ENCODE data around the gene GFER.
"Not testable (repeated sequence)": the region's sequence is repeated elsewhere in the genome, so short reads cannot be mapped to it uniquely, and the experiment has no call there.

Gene GFER

GRCh38 chr16:2005646-2006045, 21.7 kb downstream of the GFER start:
- DNase-seq (ENCODE audit: low read depth in 2 of 2, low spot score in 1 of 2), result no peak

DNA sequence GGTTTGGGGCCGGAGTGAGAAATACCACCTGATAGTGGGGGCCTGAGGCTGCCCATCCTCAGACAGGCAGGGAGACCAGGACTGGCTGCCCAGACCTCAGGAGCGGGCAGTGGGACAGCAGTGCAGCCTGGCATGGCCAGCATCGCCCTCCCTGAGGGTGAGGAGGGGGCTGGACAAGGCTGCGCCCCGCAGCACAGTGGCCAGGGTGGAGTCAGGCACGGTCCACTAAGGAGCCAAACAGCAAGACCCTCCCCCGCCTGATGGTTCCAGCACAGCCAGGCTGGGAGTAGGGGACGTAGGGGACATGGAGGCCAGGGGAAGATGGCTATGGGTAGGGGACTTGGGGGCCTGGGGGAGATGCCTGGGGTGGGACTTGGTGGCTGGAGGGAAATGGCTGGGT, 22.3 kb downstream of the GFER start:
- DNase-seq (ENCODE audit: low read depth in 2 of 2, low spot score in 1 of 2), result no peak

- no peak for DNase-seq (ENCODE audit: low read depth in 2 of 2, low spot score in 1 of 2)
These were observed 23.3 kb downstream of the GFER start for GRCh38 chr16:2007081-2007836.

GRCh38 chr16:2008009-2008526, 24.1 kb downstream of the GFER start:
- DNase-seq (ENCODE audit: low read depth in 2 of 2, low spot score in 1 of 2), result no peak

DNA sequence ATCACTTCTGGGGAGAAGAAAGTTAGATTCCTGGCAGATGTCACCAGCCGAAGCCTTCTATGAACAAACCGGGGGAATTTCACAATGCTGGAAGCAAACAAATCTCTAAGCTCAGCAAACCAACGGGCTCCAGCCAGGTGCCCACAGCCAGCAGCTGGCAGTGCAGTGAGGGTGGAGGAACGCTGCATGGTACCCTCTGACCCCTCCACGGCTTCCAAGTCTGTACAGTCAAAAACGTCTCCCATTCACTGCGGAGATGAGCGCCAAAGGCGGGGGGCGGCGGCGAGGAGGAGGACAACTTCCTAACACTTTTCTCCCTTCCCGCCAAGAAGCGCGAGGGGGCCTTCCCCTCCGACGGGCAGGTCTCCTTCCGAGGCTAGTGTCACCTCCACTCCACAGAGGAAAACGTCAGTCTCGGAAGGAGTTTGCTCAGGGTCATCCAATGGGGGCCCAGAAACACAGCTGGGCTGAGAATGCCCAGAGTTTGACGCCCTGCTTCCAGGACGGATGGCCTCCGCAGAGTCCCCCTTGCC, 24.7 kb downstream of the GFER start:
- no peak for DNase-seq (ENCODE audit: low read depth in 2 of 2, low spot score in 1 of 2)

GRCh38 chr16:2009164-2009711, 25.2 kb downstream of the GFER start:
- DNase-seq (ENCODE audit: low read depth in 2 of 2, low spot score in 1 of 2), result no peak

- DNase-seq (ENCODE audit: low read depth in 2 of 2, low spot score in 1 of 2), result peak; percentile 47 to 58
These were observed 26.0 kb downstream of the GFER start, which contains the start of gene ZNF598 for GRCh38 chr16:2009791-2010510. Gene ZNF598, minus strand, starts transcription at chr16:2009821.

DNA sequence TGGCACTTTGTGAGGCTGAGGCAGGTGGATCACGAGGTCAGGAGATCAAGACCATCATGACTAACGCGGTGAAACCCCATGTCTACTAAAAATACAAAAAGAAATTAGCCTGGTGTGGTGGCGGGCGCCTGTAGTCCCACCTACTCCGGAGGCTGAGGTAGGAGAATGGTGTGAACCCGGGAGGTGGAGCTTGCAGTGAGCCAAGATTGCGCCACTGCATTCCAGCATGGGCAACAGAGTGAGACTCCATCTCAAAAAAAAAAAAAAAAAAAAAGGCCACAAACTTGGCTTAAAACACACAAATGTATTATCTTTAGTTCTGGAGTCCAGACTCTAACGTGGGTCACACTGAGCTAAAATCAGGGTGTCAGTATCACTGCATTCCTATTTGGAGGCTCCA, 27.7 kb downstream of the GFER start:
- DNase-seq (ENCODE audit: low read depth in 2 of 2, low spot score in 1 of 2), result not testable (repeated sequence)

GRCh38 chr16:2013527-2013926, 29.5 kb downstream of the GFER start:
- no peak for DNase-seq (ENCODE audit: low read depth in 2 of 2, low spot score in 1 of 2)

- no peak for DNase-seq (ENCODE audit: low read depth in 2 of 2, low spot score in 1 of 2)
These were observed 31.3 kb downstream of the GFER start for GRCh38 chr16:2015117-2015946.

- DNase-seq (ENCODE audit: low read depth in 2 of 2, low spot score in 1 of 2), result no peak
These were observed 31.9 kb downstream of the GFER start for GRCh38 chr16:2015947-2016208.

DNA sequence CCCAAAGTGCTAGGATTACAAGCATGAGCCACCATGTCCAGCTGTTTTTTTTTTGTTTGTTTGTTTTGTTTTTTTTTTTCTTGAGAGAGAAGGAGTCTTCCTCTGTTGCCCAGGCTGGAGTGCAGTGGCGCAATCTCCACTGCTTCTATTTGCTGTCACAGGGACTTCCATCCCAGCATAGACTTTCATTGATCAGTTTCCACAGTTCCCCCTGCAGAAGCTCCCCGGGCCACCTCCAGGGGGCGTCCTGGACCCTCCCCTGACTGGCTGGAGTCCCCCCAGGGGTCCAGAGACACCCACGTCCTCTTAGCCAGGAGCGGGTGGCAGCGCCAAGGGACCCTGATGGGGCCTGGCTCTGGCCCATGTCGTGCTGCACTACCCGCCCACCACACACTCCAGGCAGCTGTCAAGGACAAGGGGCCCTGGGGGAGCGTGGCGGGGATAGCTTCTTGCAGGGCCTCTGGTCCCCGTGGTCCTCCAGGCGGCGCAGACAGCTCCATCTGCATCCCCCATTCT, 32.5 kb downstream of the GFER start:
- no peak for DNase-seq (ENCODE audit: low read depth in 2 of 2, low spot score in 1 of 2)

GRCh38 chr16:2019518-2019920, 35.5 kb downstream of the GFER start, which contains the start of gene NPW:
Gene NPW, plus strand, starts transcription at chr16:2019785.
- no peak for DNase-seq (ENCODE audit: low read depth in 2 of 2, low spot score in 1 of 2)

DNA sequence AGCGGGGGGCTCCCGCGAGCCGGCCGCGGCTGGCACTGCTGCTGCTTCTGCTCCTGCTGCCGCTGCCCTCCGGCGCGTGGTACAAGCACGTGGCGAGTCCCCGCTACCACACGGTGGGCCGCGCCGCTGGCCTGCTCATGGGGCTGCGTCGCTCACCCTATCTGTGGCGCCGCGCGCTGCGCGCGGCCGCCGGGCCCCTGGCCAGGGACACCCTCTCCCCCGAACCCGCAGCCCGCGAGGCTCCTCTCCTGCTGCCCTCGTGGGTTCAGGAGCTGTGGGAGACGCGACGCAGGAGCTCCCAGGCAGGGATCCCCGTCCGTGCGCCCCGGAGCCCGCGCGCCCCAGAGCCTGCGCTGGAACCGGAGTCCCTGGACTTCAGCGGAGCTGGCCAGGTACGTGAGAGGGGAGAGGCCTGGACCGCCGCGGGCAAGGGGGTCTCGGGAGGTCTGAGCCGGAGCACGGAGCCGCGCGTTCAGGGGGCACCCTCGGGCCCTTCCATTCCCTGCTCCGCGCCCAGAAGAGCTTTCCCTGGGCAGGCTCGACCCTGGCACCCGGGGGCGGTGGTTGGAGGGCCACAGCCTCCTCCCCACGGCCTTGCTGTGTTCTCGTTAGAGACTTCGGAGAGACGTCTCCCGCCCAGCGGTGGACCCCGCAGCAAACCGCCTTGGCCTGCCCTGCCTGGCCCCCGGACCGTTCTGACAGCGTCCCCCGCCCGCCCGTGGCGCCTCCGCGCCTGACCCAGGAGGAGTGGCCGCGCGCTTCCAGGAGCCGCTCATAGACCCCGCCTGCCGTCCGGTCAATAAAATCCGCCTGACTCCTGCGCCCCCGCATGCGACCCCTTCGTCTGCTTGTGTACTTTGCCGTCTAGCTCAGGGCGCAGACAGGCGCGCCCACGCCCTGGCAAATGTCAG, 36.2 kb downstream of the GFER start:
- no peak for DNase-seq (ENCODE audit: low read depth in 2 of 2, low spot score in 1 of 2)

GRCh38 chr16:2022723-2023091, 38.7 kb downstream of the GFER start:
- DNase-seq (ENCODE audit: low read depth in 2 of 2, low spot score in 1 of 2), result no peak

GRCh38 chr16:2023092-2024031, 39.4 kb downstream of the GFER start:
- DNase-seq (ENCODE audit: low read depth in 2 of 2, low spot score in 1 of 2), result peak; percentile 89 to 93

DNA sequence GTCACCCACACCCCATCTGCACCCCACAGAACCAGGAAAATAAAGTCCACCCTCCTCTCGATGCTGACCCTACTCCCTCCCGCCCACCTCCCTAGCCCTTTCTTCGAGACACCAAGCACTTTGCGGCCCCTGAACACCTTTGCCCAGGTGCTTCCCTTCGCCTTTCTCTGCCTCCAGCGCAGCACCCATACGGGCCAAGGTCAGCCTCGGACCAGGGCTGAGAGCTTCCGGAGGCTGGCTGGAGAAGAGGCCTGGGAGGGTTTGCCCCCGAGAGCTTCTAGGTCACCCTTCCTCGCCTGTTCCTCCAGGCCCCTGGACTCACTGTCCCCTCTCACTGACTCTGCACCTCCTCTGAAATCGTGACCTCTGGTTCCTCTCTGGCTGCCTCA, 40.0 kb downstream of the GFER start:
- no peak for DNase-seq (ENCODE audit: low read depth in 2 of 2, low spot score in 1 of 2)

GRCh38 chr16:2025251-2025650, 41.3 kb downstream of the GFER start:
- DNase-seq (ENCODE audit: low read depth in 2 of 2, low spot score in 1 of 2), result no peak
